Activated CD4-positive, CD25-positive, alpha-beta regulatory T cell treated with anti-CD3 and anti-CD28 coated beads, Interleukin-2, amount 50 U/mL, for 24 hours (primary cell): Measurements from ENCODE around the gene CLEC4M.
"Not testable (repeated sequence)": the region's sequence is repeated elsewhere in the genome, so short reads cannot be mapped to it uniquely, and the experiment has no call there.

Experiments
- ATAC-seq, 2 donors: fragments of 150-1000 bp; cut with Tn5 transposase; one replicate each; pipeline ENCODE4 v1.10.0; 2021; ENCODE audit warnings: mild to moderate bottlenecking in 1 of 2, moderate library complexity in 1 of 2

CLEC4M gene

DNA sequence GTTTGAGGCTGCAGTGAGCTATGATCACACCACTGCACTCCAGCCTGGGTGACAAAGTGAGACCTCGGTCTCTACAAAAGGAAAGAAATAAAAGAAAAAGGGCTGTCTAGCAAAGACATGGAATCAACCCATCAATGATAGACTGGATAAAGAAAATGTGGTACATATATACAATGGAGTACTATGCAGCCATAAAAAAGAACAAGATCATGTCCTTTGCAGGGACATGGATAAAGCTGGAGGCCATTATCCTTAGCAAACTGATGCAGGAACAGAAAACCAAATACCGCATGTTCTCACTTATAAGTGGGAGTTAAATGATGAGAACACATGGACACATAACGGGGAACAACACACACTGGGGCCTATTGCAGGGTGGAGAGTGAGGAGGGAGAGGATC, 53.0 kb downstream of the CLEC4M start:
- ATAC-seq, result not testable (repeated sequence)

DNA sequence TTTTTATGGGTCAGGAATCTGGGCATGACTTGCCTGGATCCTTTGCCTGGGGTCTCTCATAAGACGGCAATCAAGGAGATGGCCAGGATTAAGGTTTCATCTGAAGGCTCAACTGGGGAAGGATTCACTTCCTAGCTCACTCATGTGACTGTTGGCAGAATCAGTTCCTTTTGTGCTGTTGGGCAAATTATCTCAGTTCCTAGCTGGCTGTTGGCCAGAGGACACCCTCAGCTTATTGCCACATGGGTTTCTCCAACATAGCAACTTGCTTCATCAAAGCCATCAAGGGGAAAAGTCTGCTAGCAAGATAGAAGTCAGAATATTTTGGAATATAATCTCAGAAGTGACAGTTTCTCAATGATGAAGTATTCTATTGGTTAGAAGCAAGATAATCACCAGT, 54.8 kb downstream of the CLEC4M start:
- no peak for ATAC-seq

DNA sequence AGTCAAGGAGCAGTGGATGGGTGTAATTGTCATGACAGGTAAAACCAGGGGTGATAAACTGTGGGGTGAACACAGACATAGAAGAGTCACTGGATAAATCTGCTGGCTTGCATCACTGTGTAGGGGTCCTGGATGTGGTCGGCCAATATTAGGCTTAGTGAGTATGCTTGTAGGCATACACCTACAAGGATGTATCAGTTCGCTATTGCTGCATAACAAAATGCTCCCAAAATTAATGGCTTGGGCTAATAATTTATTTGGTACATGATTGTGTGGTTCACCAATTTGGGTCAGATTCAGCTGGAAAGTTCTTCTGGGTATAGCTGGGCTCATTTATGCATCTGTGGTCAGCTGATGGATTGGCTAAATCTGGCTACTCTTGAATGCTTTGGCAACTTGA, 55.8 kb downstream of the CLEC4M start:
- ATAC-seq, result no peak
